Lower lobe of right lung (tissue), 2 donors: ENCODE measurements around the gene ITGA5. TPM values are rescaled to one million over a fixed set of nuclear protein-coding genes. Genes with fewer than 3 reads are reported as not detected.
A peak's percentile ranks its signal among the peaks of the same experiment; 100 is the strongest.

ENCODE experiments used
- ATAC-seq, 2 donors: fragments of 200-7000 bp; cut with Tn5 transposase; one replicate each; pipeline ENCODE4 v1.9.1; 2020 to 2022; ENCODE audit warnings: mild to moderate bottlenecking in 2 of 2, moderate library complexity in 2 of 2
- DNase-seq: peaks from one replicate; pipeline ENCODE4 v3.0.0-alpha.2; 2020
- H3K27ac ChIP-seq: fragments of 200-600 bp; one replicate; pipeline ENCODE4 v1.8.0; 2022
- H3K27me3 ChIP-seq: fragments of 200-600 bp; one replicate; pipeline ENCODE4 v1.8.0; 2022; ENCODE audit warnings: low read depth
- H3K36me3 ChIP-seq: fragments of 200-600 bp; one replicate; pipeline ENCODE4 v1.8.0; 2022; ENCODE audit warnings: mild to moderate bottlenecking
- H3K4me1 ChIP-seq: fragments of 200-600 bp; one replicate; pipeline ENCODE4 v1.8.0; 2022
- H3K4me3 ChIP-seq: fragments of 200-600 bp; one replicate; pipeline ENCODE4 v1.8.0; 2022; ENCODE audit warnings: mild to moderate bottlenecking
- H3K9me3 ChIP-seq: fragments of 200-600 bp; one replicate; pipeline ENCODE4 v1.8.0; 2022
- intact Hi-C: fragments of 100-400 bp; cut with DNase I; formaldehyde crosslinking; loops from one replicate; pipeline ENCODE4 v1.11.0; 2022
- total RNA-seq: library from RNA; stranded (reverse); fragmentation: NEBNext Ultra II Directional; extraction: Animal tissue kit (Norgen Biotek cat#: 25700); gene quantifications from one replicate; pipeline ENCODE4 v1.2.1, GENCODE V29; 2021
- TF ChIP-seq, protein P1 (sequence below): fragments of 200-600 bp; IDR thresholded peaks from one replicate; pipeline ENCODE4 v1.8.0; 2022; ENCODE audit warnings: antibody characterized with exemption, mild to moderate bottlenecking
- donor health status: DM: no; HTN: yes; CAD: no; lungs with severe emphysema.

The ITGA5 gene
- total RNA-seq, 1 donor from 2014 or later = 97.1 TPM

DNA sequence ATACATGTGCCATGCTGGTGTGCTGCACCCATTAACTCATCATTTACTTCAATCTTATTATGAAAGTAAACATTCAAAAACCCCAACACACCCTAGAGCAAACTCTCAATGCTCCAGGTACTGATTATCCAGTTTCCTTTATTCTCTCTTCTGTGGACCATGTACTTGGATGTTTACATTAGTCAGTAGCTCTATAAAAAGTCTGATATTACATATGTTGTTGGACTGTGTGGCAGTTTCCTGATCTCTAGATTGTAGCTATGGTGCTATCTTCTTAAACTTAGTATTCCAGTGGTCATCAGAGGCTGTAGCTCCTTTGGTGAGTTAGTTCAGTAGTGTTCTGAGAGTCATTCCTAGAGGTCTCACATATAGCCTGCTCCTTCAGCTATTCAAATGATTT lies 25.1 kb upstream of the ITGA5 start:
- intact Hi-C loops = no loop called here

DNA sequence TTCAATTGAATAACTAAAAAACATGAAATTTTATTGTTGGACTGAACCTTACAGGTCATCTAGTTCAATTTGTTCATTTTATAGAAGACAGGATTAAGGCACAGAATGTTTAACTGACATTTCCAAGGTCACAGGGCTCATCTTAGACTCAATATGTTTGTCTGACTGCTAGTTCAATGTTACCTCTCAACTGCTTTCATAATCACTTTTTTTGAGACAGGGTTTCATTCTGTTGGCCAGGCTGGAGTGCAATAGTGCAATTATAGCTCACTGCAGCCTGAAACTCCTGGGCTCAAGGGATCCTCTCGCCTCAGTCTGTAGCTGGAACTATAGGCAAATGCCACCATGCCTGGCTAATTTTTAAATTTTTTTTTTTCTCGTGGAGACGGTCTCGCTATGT lies 24.4 kb upstream of the ITGA5 start:
- no peak overlapping the region for H3K27ac ChIP-seq
- H3K9me3 ChIP-seq = no peaks in the 10 kb centered on the region
- intact Hi-C loops = no loop called here
- H3K27me3 ChIP-seq = no peaks in the 10 kb centered on the region
- ATAC-seq = no peak
- H3K4me1 ChIP-seq = no peaks in the 10 kb centered on the region
- TF ChIP-seq, protein P1, sequence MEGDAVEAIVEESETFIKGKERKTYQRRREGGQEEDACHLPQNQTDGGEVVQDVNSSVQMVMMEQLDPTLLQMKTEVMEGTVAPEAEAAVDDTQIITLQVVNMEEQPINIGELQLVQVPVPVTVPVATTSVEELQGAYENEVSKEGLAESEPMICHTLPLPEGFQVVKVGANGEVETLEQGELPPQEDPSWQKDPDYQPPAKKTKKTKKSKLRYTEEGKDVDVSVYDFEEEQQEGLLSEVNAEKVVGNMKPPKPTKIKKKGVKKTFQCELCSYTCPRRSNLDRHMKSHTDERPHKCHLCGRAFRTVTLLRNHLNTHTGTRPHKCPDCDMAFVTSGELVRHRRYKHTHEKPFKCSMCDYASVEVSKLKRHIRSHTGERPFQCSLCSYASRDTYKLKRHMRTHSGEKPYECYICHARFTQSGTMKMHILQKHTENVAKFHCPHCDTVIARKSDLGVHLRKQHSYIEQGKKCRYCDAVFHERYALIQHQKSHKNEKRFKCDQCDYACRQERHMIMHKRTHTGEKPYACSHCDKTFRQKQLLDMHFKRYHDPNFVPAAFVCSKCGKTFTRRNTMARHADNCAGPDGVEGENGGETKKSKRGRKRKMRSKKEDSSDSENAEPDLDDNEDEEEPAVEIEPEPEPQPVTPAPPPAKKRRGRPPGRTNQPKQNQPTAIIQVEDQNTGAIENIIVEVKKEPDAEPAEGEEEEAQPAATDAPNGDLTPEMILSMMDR = no peak
- no peak for DNase-seq
- H3K36me3 ChIP-seq = no peaks in the 10 kb centered on the region
- H3K4me3 ChIP-seq = no peak overlapping the region

More for the DNA sequence above, 25.1 kb upstream of the ITGA5 start:
- ATAC-seq (no peak), DNase-seq (no peak)
- TF ChIP-seq, protein P1 = no peak
- no peaks in the 10 kb centered on the region for H3K36me3 ChIP-seq
- H3K4me1 ChIP-seq = no peaks in the 10 kb centered on the region
- no peak overlapping the region for H3K4me3 ChIP-seq
- H3K27me3 ChIP-seq = no peaks in the 10 kb centered on the region
- no peaks in the 10 kb centered on the region for H3K9me3 ChIP-seq
- H3K27ac ChIP-seq = no peak overlapping the region

- intact Hi-C loops = no loop called here
- DNase-seq (no peak), ATAC-seq (no peak)
- no peaks in the 10 kb centered on the region for H3K9me3 ChIP-seq
- no peaks in the 10 kb centered on the region for H3K27me3 ChIP-seq
- TF ChIP-seq, protein P1 = no peak
- no peaks in the 10 kb centered on the region for H3K36me3 ChIP-seq
- H3K4me3 ChIP-seq = no peak overlapping the region
- no peak overlapping the region for H3K27ac ChIP-seq
- H3K4me1 ChIP-seq = no peaks in the 10 kb centered on the region
Observed at GRCh38 chr12:54442961-54443360, 23.9 kb upstream of the ITGA5 start.

GRCh38 chr12:54442099-54442498 lies 23.0 kb upstream of the ITGA5 start:
- H3K36me3 ChIP-seq = no peaks in the 10 kb centered on the region
- H3K4me3 ChIP-seq = no peak overlapping the region
- TF ChIP-seq, protein P1 = no peak
- H3K9me3 ChIP-seq = no peaks in the 10 kb centered on the region
- intact Hi-C loops = no loop called here
- H3K27me3 ChIP-seq = no peaks in the 10 kb centered on the region
- no peaks in the 10 kb centered on the region for H3K4me1 ChIP-seq
- no peak for DNase-seq
- H3K27ac ChIP-seq = no peak overlapping the region
- ATAC-seq = no peak

- TF ChIP-seq, protein P1 = peak; percentile 74
- intact Hi-C loops = loop anchor here (5.0 kb wide), 1 partner anchor 37 kb away; no protein-coding TSS in a partner anchor
- no peak for DNase-seq
Observed at GRCh38 chr12:54439521-54440255, 20.6 kb upstream of the ITGA5 start.

More at GRCh38 chr12:54439521-54440255, 20.6 kb upstream of the ITGA5 start:
- H3K27me3 ChIP-seq = no peaks in the 10 kb centered on the region
- no peaks in the 10 kb centered on the region for H3K9me3 ChIP-seq
- H3K27ac ChIP-seq = no peak overlapping the region
- H3K4me3 ChIP-seq = no peak overlapping the region
- H3K4me1 ChIP-seq = peaks cover 7% of the 10 kb centered on the region
- no peaks in the 10 kb centered on the region for H3K36me3 ChIP-seq
- ATAC-seq = peak; percentile 87 to 92
